IPS-15b (cell line): ENCODE data around the gene KIF16B.
"Not testable (repeated sequence)": the region's sequence is repeated elsewhere in the genome, so short reads cannot be mapped to it uniquely, and the experiment has no call there.

Source experiments
- H3K27me3 ChIP-seq: one replicate; pipeline ENCODE4 v1.6.1; 2013; ENCODE audit warnings: low read length; ENCODE audit not compliant: control insufficient read depth, insufficient read depth
- H3K36me3 ChIP-seq: one replicate; pipeline ENCODE4 v1.6.1; 2013; ENCODE audit warnings: low read length; ENCODE audit not compliant: control insufficient read depth, insufficient read depth
- H3K4me1 ChIP-seq: one replicate; pipeline ENCODE4 v1.6.1; 2013; ENCODE audit warnings: mild to moderate bottlenecking, low read length; ENCODE audit not compliant: control insufficient read depth, insufficient read depth
- H3K4me3 ChIP-seq: one replicate; pipeline ENCODE4 v1.5.1; 2013; ENCODE audit warnings: low read depth, low read length
- H3K9ac ChIP-seq: one replicate; pipeline ENCODE4 v1.6.1; 2013; ENCODE audit warnings: low read depth, mild to moderate bottlenecking, low read length
- H3K9me3 ChIP-seq: one replicate; pipeline ENCODE4 v1.6.1; 2013; ENCODE audit warnings: mild to moderate bottlenecking, low read length; ENCODE audit not compliant: control insufficient read depth, insufficient read depth

Gene KIF16B

GRCh38 chr20:16531485-16531884 is 41.8 kb downstream of the KIF16B start:
- Histone ChIP-seq H3K27me3 (no peaks in the 10 kb centered on the region), H3K9me3 (no peaks in the 10 kb centered on the region), H3K36me3 (no peaks in the 10 kb centered on the region)

DNA sequence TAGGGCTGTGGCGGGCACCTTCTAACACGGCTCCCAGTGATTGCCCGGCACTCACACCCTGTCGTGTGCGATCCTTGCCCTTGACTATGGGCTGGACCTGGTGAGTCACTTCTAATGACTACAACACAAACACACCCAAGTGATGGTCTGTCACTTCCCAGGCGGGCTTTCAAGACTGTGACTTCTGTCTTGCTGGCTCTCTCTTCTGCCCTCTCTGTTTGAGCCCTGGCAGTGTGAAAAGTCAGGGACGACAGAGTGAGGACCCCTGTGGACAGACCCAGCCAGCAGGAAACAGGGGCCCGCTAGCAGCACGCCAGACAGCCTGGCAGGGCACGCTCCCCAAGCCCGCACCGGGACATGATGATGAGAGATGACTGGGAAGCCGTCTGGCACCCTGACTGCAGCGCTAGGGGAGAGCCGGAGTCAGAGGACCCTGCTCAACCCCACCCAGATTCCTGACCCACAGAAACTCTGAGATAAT is 43.0 kb downstream of the KIF16B start:
- Histone ChIP-seq H3K4me3 (no peak overlapping the region), H3K36me3 (no peaks in the 10 kb centered on the region), H3K4me1 (peaks cover 5% of the 10 kb centered on the region), H3K27me3 (no peaks in the 10 kb centered on the region), H3K9ac (no peak overlapping the region), H3K9me3 (no peaks in the 10 kb centered on the region)

More at GRCh38 chr20:16531485-16531884, 41.8 kb downstream of the KIF16B start:
- H3K9ac ChIP-seq, result no peak overlapping the region
- H3K4me1 ChIP-seq, result peaks cover 2% of the 10 kb centered on the region
- no peak overlapping the region for H3K4me3 ChIP-seq

DNA sequence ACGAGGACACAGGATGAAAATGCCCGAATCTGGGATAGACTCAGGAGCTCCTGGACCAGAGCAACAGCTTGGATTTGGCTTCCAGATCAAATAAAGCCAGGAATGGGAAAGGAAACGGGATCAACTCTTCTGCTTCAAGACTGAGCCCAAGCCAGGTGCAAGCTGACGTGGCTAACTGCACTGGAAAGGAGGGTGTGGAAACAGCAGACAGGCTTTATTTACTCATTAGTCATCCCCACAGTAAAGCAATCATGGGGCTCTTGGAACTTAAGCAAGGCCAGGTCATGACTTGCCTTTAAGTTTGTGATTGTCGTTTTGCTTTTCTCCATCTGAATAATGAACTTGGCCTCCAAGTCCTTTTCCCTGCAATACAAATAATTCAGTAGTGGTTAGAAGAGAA is 45.2 kb downstream of the KIF16B start:
- Histone ChIP-seq H3K27me3 (no peaks in the 10 kb centered on the region), H3K9me3 (no peaks in the 10 kb centered on the region), H3K9ac (no peak overlapping the region), H3K4me1 (peaks cover 5% of the 10 kb centered on the region), H3K4me3 (no peak overlapping the region), H3K36me3 (no peaks in the 10 kb centered on the region)

GRCh38 chr20:16527438-16527837 is 45.8 kb downstream of the KIF16B start:
- H3K4me1 ChIP-seq, result peaks cover 5% of the 10 kb centered on the region
- H3K36me3 ChIP-seq, result no peaks in the 10 kb centered on the region
- H3K4me3 ChIP-seq, result no peak overlapping the region
- no peak overlapping the region for H3K9ac ChIP-seq
- no peaks in the 10 kb centered on the region for H3K27me3 ChIP-seq
- H3K9me3 ChIP-seq, result no peaks in the 10 kb centered on the region

- H3K27me3 ChIP-seq, result no peaks in the 10 kb centered on the region
- H3K4me3 ChIP-seq, result no peak overlapping the region
- no peaks in the 10 kb centered on the region for H3K9me3 ChIP-seq
- H3K9ac ChIP-seq, result no peak overlapping the region
- no peaks in the 10 kb centered on the region for H3K36me3 ChIP-seq
- peaks cover 5% of the 10 kb centered on the region for H3K4me1 ChIP-seq
Measured at GRCh38 chr20:16526433-16527380, 46.5 kb downstream of the KIF16B start.

DNA sequence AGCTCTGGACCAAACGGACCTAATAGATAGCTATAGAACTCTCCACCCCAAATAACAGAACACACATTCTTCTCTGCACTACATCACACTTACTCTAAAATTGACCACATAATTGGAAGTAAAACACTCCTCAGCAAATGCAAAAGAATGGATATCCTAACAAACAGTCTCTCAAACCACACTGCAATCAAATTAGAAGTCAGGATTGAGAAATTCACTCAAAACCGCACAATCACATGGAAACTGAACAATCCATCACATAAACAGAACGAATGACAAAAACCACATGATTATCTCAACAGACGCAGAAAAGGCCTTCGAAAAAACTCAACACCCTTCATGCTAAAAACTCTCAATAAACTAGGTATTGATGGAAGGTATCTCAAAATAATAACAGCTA is 50.6 kb downstream of the KIF16B start:
- H3K4me3 ChIP-seq, H3K36me3 ChIP-seq, H3K9ac ChIP-seq, H3K9me3 ChIP-seq, H3K27me3 ChIP-seq, H3K4me1 ChIP-seq: not testable (repeated sequence)

- H3K4me3 ChIP-seq, result no peak overlapping the region
- peaks cover 5% of the 10 kb centered on the region for H3K4me1 ChIP-seq
- no peaks in the 10 kb centered on the region for H3K27me3 ChIP-seq
- no peak overlapping the region for H3K9ac ChIP-seq
- H3K36me3 ChIP-seq, result no peaks in the 10 kb centered on the region
- no peaks in the 10 kb centered on the region for H3K9me3 ChIP-seq
Measured at GRCh38 chr20:16520154-16520553, 53.1 kb downstream of the KIF16B start.

DNA sequence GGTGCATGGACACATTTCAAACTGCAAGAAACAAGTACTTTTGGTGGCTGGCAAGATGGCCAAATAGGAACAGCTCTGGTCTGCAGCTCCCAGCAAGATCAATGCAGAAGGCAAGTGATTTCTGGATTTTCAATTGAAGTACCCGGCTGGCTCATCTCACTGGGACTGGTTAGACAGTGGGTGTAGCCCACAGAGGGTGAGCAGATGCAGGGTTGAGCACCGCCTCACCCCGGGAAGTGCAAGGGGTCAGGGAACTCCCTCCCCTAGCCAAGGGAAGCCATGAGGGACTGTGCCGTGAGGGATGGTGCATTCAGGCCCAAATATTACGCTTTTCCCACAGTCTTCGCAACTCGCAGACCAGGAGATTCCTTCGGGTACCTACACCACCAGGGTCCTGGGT is 53.6 kb downstream of the KIF16B start:
- H3K36me3 ChIP-seq, H3K27me3 ChIP-seq: not testable (repeated sequence)

GRCh38 chr20:16518784-16519084 is 54.5 kb downstream of the KIF16B start:
- no peak overlapping the region for H3K9ac ChIP-seq
- H3K27me3 ChIP-seq, result no peaks in the 10 kb centered on the region
- H3K4me3 ChIP-seq, result no peak overlapping the region
- H3K4me1 ChIP-seq, result peaks cover 5% of the 10 kb centered on the region
- no peaks in the 10 kb centered on the region for H3K36me3 ChIP-seq
- H3K9me3 ChIP-seq, result no peaks in the 10 kb centered on the region

More for the DNA sequence above, 53.6 kb downstream of the KIF16B start:
- not testable (repeated sequence) for H3K9me3 ChIP-seq, H3K9ac ChIP-seq, H3K4me1 ChIP-seq, H3K4me3 ChIP-seq

DNA sequence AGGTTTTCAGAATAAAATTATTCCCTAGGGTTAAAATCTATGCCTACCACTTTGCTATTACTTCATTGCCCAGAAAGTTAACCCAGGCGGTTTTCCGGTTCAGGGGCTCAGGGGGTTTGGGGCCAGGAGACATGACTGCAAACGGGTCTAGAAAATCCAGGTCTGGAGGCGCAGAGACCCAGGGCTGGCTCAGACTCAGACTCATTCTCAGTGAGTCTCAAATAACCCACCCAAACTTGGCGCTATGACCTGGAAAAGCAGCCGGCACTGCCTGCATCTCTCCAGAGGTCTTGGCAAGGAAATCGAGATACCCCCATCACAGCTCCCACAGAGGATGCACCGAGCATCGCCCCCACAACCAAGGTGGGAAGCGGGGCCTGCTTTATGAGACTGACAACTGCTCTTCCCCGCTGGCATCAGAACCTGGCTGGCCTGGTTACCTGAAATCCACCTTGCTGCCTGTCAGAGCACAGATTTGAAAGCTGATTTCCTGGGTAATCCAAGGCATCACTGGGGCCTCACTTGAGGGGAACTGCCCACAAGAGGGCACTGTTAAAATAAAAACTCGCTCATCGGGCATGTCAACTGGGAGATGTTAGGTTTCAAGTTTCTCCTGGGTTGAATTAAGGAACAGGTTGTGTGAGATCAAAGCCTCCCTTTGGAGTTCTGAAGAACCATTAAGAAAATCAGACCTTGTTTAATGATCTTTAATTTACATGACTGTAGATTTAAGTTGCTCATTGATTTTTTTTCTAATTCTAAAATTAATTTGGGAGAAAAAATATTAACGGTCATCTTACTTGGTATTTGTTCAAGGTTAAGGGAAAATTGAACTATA is 55.1 kb downstream of the KIF16B start:
- Histone ChIP-seq H3K4me1 (peaks cover 5% of the 10 kb centered on the region), H3K9me3 (no peaks in the 10 kb centered on the region), H3K9ac (no peak overlapping the region), H3K27me3 (no peaks in the 10 kb centered on the region), H3K36me3 (no peaks in the 10 kb centered on the region), H3K4me3 (no peak overlapping the region)

GRCh38 chr20:16516794-16517193 is 56.5 kb downstream of the KIF16B start:
- no peak overlapping the region for H3K4me3 ChIP-seq
- no peaks in the 10 kb centered on the region for H3K27me3 ChIP-seq
- H3K36me3 ChIP-seq, result no peaks in the 10 kb centered on the region
- H3K9me3 ChIP-seq, result no peaks in the 10 kb centered on the region
- H3K9ac ChIP-seq, result no peak overlapping the region
- peaks cover 5% of the 10 kb centered on the region for H3K4me1 ChIP-seq

DNA sequence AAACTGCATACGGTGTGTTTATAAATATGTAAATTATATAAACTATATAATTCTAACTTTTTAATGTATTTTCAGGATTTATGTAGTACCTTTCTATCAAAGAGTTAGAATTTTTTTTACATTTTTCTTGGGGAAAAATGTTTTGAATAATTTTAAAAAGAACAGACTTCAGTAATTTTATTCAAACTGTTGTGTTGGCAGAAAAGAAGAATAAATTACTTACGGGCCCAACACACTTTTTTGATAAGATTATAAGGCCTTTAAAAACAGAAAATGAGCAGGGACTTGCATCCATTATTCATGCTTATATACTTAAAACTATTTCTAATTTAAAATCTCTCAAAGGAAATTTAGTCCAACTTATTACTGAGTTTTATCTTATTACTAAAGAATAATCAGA is 58.2 kb downstream of the KIF16B start:
- no peaks in the 10 kb centered on the region for H3K9me3 ChIP-seq
- H3K9ac ChIP-seq, result no peak overlapping the region
- H3K36me3 ChIP-seq, result no peaks in the 10 kb centered on the region
- H3K27me3 ChIP-seq, result no peaks in the 10 kb centered on the region
- H3K4me3 ChIP-seq, result no peak overlapping the region
- H3K4me1 ChIP-seq, result peaks cover 2% of the 10 kb centered on the region
